Endothelial cell (in vitro differentiated cells): ENCODE results near the gene GUCY1A2. TPM values are rescaled to one million over a fixed set of nuclear protein-coding genes. Genes with fewer than 3 reads are reported as not detected.

Source experiments
- DNase-seq: peaks from one replicate; pipeline ENCODE4 v3.0.0; 2021; ENCODE audit warnings: low spot score
- H3K27ac Mint-ChIP-seq: one replicate; pipeline ENCODE4 v1.8.0; 2021; ENCODE audit warnings: mixed read lengths, inconsistent platforms; ENCODE audit not compliant: unreplicated experiment
- H3K27me3 Mint-ChIP-seq: one replicate; pipeline ENCODE4 v1.8.0; 2021; ENCODE audit warnings: mild to moderate bottlenecking, moderate library complexity, mixed read lengths, inconsistent platforms; ENCODE audit not compliant: unreplicated experiment
- H3K36me3 Mint-ChIP-seq: one replicate; pipeline ENCODE4 v1.8.0; 2021; ENCODE audit warnings: mild to moderate bottlenecking, low read depth, mixed read lengths, inconsistent platforms; ENCODE audit not compliant: unreplicated experiment
- H3K4me1 Mint-ChIP-seq: one replicate; pipeline ENCODE4 v1.8.0; 2021; ENCODE audit warnings: mild to moderate bottlenecking, mixed read lengths, inconsistent platforms; ENCODE audit not compliant: unreplicated experiment
- H3K4me3 Mint-ChIP-seq: one replicate; pipeline ENCODE4 v1.8.0; 2021; ENCODE audit warnings: mild to moderate bottlenecking, mixed read lengths, inconsistent platforms; ENCODE audit not compliant: unreplicated experiment
- H3K9me3 Mint-ChIP-seq: one replicate; pipeline ENCODE4 v1.8.0; 2021; ENCODE audit warnings: mixed read lengths, inconsistent platforms; ENCODE audit not compliant: unreplicated experiment
- CTCF ChIP-seq: fragments of 200-600 bp; sonication (generic); IDR thresholded peaks from one replicate; pipeline ENCODE4 v1.5.0; 2021; ENCODE audit warnings: antibody characterized with exemption; ENCODE audit not compliant: unreplicated experiment
- total RNA-seq: library from RNA; stranded (reverse); fragmentation: NEBNext Ultra II Directional; extraction: Animal tissue kit (Norgen Biotek cat#: 25700); gene quantifications from one replicate; pipeline ENCODE4 v1.2.1, GENCODE V29; 2021; ENCODE audit not compliant: unreplicated experiment

The GUCY1A2 gene
- total RNA-seq, 1 donor from 2014 or later: 0.10 TPM

GRCh38 chr11:106854429-106854828, 163.8 kb downstream of the GUCY1A2 start:
- no peaks in the 10 kb centered on the region for H3K9me3 Mint-ChIP-seq
- no peaks in the 10 kb centered on the region for H3K27me3 Mint-ChIP-seq
- TF ChIP-seq CTCF: no peak
- DNase-seq: no peak
- no peak overlapping the region for H3K4me3 Mint-ChIP-seq
- no peaks in the 10 kb centered on the region for H3K36me3 Mint-ChIP-seq
- H3K4me1 Mint-ChIP-seq: no peaks in the 10 kb centered on the region
- no peak overlapping the region for H3K27ac Mint-ChIP-seq

GRCh38 chr11:106853850-106854401, 164.3 kb downstream of the GUCY1A2 start:
- no peak for DNase-seq
- TF ChIP-seq CTCF: no peak
- no peaks in the 10 kb centered on the region for H3K27me3 Mint-ChIP-seq
- no peak overlapping the region for H3K27ac Mint-ChIP-seq
- H3K9me3 Mint-ChIP-seq: no peaks in the 10 kb centered on the region
- H3K36me3 Mint-ChIP-seq: no peaks in the 10 kb centered on the region
- H3K4me3 Mint-ChIP-seq: no peak overlapping the region
- no peaks in the 10 kb centered on the region for H3K4me1 Mint-ChIP-seq

- Mint-ChIP-seq H3K27me3 (no peaks in the 10 kb centered on the region), H3K27ac (no peak overlapping the region), H3K4me3 (no peak overlapping the region), H3K36me3 (no peaks in the 10 kb centered on the region), H3K4me1 (no peaks in the 10 kb centered on the region), H3K9me3 (no peaks in the 10 kb centered on the region)
- no peak for TF ChIP-seq CTCF
- DNase-seq: no peak
Measured at GRCh38 chr11:106852779-106853178, 165.5 kb downstream of the GUCY1A2 start.

- no peak for DNase-seq
- Mint-ChIP-seq H3K4me1 (no peaks in the 10 kb centered on the region), H3K36me3 (no peaks in the 10 kb centered on the region), H3K27me3 (no peaks in the 10 kb centered on the region), H3K4me3 (no peak overlapping the region), H3K27ac (no peak overlapping the region), H3K9me3 (no peaks in the 10 kb centered on the region)
- TF ChIP-seq CTCF: no peak
Measured at GRCh38 chr11:106848526-106848925, 169.8 kb downstream of the GUCY1A2 start.

GRCh38 chr11:106842134-106842533, 176.1 kb downstream of the GUCY1A2 start:
- DNase-seq: no peak
- no peak for TF ChIP-seq CTCF
- Mint-ChIP-seq H3K4me3 (no peak overlapping the region), H3K27me3 (no peaks in the 10 kb centered on the region), H3K9me3 (no peaks in the 10 kb centered on the region), H3K4me1 (no peaks in the 10 kb centered on the region), H3K36me3 (no peaks in the 10 kb centered on the region), H3K27ac (no peak overlapping the region)
